ENCODE measurements around the gene FOXP2. TPM values are rescaled to one million over a fixed set of nuclear protein-coding genes. Genes with fewer than 3 reads are reported as not detected.
A peak's percentile ranks its signal among the peaks of the same experiment; 100 is the strongest.
"Not testable (repeated sequence)": the region's sequence is repeated elsewhere in the genome, so short reads cannot be mapped to it uniquely, and the experiment has no call there.

The FOXP2 gene
- 9.8 TPM for polyA plus RNA-seq (2013, experiment 1 of 2; ENCODE audit: insufficient read length)
- polyA plus RNA-seq (2013, experiment 2 of 2; ENCODE audit: insufficient read length): 7.6 TPM

DNA sequence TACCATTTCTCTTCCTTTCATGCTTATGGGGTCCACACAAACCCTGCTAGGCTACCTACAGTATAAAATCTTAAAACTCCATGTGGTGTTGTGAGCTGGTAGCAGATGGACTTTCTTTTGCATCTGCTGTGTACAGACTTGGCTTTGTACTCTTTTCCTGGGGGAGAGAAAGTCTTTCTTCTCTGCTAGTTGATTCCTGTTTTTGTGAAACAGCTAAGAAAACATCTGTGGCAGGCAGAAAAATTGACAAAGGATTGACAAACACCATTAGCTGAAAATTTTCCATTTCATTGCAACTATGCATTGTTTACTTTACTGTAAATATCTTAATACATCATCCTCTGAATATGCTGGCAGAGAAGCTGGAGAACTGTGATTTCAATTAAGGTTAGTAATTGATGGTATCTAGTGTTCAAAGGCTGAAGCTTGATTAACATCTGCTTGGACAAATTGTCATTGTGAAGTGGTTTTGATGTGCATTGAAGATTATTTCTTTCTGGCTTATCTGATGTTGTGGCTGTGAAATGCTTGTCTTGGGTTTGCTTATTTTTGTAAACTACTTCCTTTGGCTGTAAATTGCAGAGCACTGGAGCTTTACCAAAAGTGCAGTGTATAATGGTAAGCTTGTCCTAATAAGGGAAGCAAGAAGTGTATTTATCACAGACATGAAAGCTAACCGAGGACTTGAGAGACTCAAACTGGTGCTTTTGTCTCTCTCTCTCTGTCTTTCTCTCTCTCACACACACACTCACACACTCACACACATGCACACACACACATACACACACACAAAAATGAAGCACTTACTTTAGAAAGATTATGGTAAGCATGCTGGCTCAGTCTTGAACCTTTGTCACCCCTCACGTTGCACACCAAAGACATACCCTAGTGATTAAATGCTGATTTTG, at the start of gene FOXP2:
FOXP2 (plus strand) TSS at position 660 of the 908 bp plus-strand sequence. CDS start 11,697 bp downstream, outside the sequence.
- DNase-seq: peak; percentile 3

GRCh38 chr7:114365791-114366190, 48.8 kb upstream of the FOXP2 start:
- no peak for DNase-seq

DNA sequence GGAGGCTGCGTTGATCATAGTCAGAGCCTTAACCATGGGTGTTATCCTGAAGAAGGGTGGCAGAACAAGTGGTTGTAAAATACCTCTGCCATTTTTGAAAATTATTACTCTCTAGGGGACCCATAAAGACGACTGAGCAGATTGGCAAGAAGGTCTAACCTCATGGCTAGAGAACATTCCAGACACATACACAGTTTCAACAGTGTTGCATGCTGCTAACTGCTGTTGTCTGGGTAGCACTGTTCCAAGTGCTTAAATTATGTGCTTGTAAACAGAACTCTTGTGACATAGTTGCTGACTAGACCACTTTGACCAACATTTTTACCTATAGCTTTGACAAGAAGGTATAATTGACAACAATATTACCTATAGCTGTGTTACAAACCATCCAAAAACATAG, 46.1 kb upstream of the FOXP2 start:
- DNase-seq: no peak

- no peak for DNase-seq
These were observed 45.3 kb upstream of the FOXP2 start for GRCh38 chr7:114369294-114369693.

DNA sequence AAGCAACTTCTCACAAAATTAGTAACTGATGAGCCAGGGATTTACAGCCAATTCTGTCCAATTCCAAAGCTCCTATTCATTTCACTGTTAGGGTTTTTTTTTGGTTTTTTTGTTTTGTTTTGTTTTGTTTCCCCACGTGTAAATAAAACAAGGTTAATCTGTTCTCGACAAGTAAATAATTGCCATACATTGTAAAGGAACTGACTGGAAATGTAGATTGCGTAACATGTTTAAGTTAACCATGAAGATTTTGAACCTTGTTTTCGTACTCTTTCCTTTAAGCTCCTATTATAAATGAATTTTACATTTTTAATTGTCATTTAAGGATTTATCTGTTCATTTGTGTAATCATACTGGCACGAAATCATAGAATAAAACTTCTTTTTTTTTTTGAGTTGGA, 42.0 kb upstream of the FOXP2 start:
- no peak for DNase-seq

- peak; percentile 9 for DNase-seq
These were observed 38.7 kb upstream of the FOXP2 start for GRCh38 chr7:114375907-114376306.

- not testable (repeated sequence) for DNase-seq
These were observed 30.7 kb upstream of the FOXP2 start for GRCh38 chr7:114383946-114384345.

GRCh38 chr7:114384346-114384745, 30.3 kb upstream of the FOXP2 start:
- DNase-seq: not testable (repeated sequence)

GRCh38 chr7:114388021-114388420, 26.6 kb upstream of the FOXP2 start:
- no peak for DNase-seq

GRCh38 chr7:114392686-114393085, 21.9 kb upstream of the FOXP2 start:
- DNase-seq: peak; percentile 68

DNA sequence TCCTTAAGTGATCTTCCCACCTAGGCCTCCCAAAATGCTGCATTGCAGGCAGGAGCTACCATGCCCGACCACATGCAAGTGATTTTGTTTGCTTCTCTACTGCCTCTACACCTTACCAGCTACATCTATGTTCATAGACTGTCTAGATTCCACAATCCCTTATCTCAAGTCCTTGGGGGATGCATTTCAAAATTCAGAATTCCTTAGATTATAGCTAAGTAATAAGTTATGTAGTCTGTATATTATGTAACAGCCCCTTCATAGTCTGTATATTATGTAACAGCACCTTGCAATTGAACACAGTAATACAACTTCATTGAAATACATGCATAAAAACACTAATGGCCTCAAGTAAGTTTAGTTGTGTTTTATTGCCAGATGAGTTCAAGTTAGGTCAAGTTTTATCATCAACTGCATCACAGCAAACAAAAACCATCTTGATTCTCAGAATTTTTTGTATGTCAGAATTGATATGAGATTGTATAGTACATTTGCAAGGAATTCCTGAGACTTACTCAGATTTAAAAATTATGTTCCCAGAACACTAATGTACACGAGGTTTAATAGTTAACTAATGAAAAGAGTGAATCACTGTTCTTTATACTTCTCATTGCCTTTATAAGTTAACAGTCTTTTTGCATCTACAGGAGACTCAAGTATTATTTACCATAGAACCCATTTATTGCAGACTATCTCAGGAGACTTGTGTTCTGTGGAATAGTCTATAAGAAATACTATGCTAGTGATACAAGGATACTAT, 11.6 kb upstream of the FOXP2 start:
- DNase-seq: no peak

GRCh38 chr7:114405427-114405826, 9.2 kb upstream of the FOXP2 start:
- peak; percentile 11 for DNase-seq

DNA sequence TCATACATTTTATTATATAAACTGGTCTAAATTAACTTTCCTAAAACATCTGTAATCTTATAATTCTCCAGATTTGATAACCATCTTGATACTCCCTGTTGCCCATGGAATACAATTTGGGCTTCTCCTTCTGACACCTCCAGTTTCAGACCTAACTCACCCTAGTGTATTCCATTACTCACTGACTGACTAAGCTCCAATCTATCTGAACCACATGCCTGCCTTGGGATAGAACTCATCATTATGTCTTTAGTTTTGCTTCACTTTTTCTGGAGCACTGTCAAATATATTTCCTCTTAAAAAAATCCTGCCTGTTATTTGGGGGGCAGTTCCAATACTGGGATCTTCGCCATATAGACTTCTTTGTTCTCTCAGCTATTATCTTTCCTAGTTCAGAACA, 4.9 kb upstream of the FOXP2 start:
- DNase-seq: peak; percentile 52

DNA sequence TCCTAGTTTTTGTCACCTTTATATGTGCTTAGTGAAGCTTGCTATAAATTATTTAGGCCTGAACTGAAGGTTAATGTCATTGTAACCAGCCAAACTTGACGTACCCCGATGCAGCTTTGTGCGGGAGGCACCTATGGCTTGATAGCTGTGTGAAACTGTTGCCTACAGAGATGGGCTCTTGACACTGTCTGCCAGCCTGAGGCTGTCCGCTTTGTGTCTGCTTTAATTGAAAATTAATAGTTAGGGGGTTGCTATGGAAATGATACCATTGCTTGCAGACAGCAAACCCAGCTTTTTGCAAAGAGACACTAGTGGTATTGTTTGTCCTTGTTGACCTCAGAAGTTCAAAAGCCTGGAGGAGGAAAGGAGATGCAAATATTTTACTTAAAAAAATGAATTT, 2.1 kb upstream of the FOXP2 start:
- DNase-seq: no peak

- DNase-seq: no peak
These were observed 857 bp upstream of the FOXP2 start for GRCh38 chr7:114413761-114414155.

DNA sequence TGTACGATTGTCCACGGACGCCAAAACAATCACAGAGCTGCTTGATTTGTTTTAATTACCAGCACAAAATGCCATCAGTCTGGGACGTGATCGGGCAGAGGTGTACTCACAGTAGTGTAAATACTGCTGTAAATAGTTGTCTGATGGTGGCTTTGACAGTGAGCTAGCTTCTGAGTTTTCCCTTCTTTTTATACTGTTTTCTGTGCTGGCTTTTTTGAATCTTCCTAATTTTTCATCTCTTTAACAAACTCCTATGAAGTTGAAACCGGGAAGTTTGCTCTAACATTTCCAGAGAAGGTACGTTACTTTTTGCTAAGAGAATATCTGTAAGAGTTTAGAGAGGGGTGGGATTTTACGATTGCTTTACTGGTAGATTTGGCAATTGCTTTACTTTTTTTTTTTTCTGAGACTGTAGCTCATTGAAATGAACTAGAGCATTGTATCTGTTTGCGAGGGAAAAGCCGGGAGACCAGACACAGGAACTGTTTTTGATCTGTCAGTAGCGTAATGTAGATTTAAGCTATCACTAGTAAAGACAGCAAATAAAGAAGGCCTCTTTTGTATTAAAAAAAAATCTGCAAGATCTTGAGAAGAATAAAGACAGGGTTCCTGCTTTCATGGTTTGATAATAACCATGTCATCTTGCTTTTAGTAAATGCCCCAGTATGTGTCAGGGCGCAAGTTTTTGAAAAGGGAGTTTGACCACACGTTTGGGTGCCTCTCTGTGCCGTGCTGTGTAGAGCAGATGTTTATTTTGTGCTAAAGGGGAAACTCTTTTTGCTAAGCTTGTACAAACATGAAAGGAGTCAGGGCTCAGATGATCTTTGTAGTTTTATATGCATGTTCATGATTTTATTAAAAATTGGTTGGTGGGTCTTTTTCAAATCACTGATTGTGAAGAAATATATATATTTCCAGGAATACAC, 712 bp downstream of the FOXP2 start:
- DNase-seq: no peak

DNA sequence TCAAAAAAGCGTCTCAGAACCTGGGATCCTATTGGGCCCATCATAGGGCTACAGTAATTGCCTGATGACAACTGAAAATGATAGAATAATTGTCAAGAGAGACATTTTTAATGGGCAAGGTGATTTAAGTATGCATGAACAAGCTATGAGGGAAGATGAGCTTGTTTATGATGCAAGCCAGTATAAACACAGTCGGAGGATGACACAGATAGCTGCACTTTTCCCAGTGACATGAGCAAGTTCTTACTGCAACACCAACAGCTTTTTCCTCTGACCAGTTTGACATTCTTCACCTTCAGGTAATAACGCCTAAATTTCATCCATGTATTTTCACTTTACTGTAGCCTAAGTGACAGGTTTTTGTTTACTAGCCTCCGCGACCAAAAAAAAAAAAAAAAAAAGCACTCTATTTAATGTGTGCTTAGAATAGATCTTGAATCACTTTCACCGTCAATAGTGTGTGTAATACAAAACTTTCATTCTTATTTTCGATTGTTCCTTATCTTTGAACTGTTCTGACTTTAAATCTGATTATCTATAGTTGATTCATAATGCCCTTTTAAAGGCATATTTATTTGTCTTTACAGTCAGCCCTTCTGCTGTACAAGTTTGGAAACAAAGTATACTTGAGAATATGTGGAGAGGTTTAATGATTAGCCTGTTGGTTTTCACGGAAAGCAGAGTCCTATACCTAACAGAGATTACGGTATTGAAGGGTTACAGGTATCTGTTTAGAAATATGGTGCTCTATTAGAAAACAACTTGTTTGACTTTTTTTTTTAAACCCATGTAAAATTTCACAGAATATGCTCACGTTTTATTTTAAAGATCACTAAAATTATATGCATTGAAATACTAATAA, 1.7 kb downstream of the FOXP2 start:
- no peak for DNase-seq

GRCh38 chr7:114417290-114417689, 2.7 kb downstream of the FOXP2 start:
- DNase-seq: no peak

DNA sequence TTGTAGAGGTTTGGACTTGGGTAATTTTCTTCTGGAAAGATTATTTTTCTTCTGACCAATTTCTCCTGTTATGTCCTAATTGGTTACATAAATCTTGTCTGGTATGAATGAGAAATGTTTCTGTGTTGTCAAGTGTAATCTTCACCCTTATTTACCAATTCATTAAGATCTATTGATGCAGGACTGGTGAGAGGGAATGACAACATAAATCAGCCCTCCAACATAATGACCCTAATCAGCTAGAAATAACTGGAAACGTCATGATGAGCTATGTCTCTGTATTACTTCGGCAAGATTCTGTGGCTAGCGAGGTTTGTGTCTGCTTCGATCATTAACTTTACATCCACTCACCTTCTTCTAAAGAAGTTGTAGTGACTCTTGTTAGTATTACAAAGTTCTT, 3.5 kb downstream of the FOXP2 start:
- no peak for DNase-seq

- peak; percentile 50 for DNase-seq
These were observed 5.0 kb downstream of the FOXP2 start for GRCh38 chr7:114419441-114420272.

Data from fibroblast of skin of back (primary cell).